HG02870 (cell line): ENCODE results near the gene GRIA4.

Experiments
- ATAC-seq: cut with Tn5 transposase; IDR thresholded peaks from one replicate; pipeline ENCODE4 v1.9.1; 2021; ENCODE audit warnings: mild to moderate bottlenecking, moderate library complexity; ENCODE audit not compliant: unreplicated experiment

GRIA4 gene

GRCh38 chr11:105911454-105911853, 301.6 kb downstream of the GRIA4 start:
- no peak for ATAC-seq

GRCh38 chr11:105912666-105913065, 302.8 kb downstream of the GRIA4 start:
- no peak for ATAC-seq

DNA sequence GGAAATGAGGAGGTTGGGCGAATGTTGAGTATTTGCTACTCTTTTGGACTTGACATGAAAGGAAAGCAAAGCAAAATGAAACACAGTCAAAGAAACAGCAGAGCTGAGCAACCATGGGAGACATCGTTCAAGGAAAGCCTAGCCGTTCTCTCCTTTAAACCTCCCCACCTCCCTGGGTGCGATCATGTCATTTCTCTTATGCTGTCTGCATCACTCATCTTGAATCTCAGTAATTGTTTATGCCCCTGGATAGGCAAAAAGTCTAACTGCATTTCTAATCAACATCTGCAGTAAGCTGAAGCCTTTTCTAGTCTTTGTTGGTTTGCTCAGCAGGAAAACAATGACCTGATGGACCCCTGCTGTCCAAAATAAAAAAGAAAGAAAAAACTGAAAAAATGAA, 305.1 kb downstream of the GRIA4 start:
- no peak for ATAC-seq

DNA sequence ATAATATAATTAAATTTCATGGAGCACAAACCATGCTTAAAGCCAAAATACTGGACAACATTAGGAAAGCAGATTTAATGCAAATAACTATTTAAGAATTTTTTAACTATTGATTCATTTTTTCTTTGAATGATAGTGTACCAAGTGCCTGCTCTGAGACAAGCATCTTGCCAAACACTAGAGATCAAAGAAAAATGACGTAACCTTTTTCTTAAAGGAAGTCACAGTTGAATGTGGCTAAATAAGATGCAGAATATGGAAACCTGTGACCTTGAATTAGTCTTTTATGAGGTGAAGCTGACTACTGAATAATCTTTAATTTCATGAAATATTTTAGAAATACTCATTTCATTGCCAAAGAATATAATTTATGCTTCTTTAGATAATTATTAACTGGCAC, 308.2 kb downstream of the GRIA4 start:
- ATAC-seq = no peak

- no peak for ATAC-seq
These were observed 308.7 kb downstream of the GRIA4 start for GRCh38 chr11:105918600-105918999.

DNA sequence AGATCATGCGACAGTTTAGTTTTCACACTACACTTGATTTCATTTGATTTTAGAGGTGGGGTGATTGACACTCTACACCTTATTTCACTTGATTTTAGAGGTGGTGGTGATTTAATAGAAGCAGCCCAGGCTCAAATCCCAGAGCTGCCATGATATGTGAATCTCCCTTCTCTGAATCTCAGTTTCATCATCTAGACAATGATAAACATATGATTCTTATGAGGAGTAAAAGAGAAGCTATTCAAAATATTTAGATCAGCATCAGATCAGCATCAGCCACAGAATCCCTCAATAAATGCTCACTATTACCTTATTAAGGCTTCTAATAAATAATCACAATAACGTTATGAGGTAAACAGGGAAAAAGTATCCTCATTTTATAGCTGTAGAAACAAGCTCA, 313.4 kb downstream of the GRIA4 start:
- ATAC-seq = no peak

- no peak for ATAC-seq
These were observed 313.9 kb downstream of the GRIA4 start for GRCh38 chr11:105923807-105924206.

DNA sequence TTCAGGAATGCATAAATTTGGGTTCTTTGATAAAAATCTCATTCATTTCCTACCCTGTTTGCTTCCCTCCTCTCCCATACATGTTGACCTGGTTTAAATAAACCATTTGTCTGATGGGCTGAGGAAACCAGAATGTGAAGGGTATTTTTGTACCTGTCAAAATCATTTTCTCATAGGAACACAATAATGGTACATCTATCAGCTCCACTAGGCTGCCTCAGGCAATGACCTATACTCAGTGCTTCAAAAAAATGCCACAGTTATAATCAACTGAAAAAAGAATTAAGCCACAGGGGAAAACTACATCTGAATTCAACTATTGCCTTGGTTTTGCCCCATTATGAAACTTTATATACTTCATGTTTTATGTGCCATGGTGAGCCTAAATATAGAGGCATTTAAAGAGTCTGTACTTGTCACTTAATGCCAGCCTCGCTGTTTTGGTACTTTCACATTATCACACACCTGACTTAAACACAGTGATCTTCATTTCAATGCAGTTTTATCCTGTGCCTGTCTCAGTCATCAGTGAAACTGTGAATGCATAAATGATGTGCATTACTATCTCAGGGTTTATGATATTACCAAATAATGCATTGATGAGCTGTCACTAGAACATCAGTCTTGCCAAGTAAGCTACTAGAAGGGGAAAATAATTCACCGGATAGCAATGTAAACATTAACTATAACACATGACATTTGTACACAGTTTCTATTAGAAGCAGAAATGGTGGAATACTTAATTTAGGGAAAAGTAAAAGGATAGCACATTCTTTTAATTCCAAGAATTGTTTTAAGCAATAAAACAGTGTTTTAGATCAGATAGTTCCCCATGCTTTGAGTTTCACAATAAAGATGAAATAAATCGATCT, 319.4 kb downstream of the GRIA4 start:
- no peak for ATAC-seq

- no peak for ATAC-seq
These were observed 323.8 kb downstream of the GRIA4 start for GRCh38 chr11:105933695-105934094.

GRCh38 chr11:105935791-105936190, 325.9 kb downstream of the GRIA4 start:
- ATAC-seq = no peak

DNA sequence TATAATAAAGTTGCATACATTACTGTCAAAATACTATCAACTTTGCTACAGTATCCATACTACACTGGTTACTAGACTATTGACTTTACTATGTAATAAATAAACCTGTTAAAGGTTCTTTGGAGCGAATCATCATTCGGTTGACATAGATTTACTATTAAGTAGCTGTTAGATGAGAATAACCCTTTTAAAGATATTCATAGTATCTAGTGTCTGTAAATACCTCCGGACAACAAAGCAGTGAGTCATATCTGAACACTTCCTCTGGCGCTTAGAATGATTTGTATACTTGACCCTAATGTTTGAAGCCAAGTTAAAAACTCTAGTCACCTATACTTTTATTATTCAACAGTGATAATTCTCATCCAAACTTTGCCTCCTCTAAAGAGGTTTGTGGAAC, 327.5 kb downstream of the GRIA4 start:
- ATAC-seq = no peak

DNA sequence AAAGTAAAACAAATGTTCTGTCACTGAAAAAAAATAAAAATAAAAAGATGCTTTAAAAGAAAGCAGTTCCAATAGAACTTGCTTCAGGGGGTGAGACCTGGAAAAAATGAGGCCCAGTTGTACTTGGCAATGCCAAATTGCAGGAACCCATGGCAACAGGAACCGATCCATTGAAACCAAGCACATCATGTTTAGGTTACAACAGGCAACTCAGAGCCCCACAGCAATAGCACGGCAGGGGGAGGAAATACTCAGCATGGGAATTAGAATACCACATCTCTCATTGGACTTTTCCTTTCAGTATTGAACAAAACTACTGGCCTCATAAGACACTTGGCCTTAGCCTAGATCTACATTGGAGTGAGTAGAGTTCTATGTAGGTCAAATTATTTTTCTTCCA, 327.9 kb downstream of the GRIA4 start:
- no peak for ATAC-seq

DNA sequence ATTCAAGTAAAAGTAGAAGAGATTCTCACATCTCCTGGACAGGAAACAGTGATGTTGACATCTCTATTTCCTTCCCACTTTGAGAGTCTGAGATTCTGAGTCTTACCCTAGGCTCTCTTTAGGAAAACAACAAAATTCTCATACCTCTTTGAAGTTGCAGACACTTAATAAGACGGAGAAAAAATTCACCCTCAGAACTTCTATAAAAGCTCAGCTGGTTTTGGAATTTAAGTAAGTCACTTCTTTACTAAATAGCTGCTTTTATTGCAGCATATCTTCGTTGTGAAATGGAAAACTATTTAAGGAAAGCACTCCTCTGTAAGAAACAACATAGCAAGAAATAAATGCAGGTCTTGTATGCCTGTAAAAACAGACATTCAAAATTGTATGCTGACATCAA, 333.0 kb downstream of the GRIA4 start:
- no peak for ATAC-seq

DNA sequence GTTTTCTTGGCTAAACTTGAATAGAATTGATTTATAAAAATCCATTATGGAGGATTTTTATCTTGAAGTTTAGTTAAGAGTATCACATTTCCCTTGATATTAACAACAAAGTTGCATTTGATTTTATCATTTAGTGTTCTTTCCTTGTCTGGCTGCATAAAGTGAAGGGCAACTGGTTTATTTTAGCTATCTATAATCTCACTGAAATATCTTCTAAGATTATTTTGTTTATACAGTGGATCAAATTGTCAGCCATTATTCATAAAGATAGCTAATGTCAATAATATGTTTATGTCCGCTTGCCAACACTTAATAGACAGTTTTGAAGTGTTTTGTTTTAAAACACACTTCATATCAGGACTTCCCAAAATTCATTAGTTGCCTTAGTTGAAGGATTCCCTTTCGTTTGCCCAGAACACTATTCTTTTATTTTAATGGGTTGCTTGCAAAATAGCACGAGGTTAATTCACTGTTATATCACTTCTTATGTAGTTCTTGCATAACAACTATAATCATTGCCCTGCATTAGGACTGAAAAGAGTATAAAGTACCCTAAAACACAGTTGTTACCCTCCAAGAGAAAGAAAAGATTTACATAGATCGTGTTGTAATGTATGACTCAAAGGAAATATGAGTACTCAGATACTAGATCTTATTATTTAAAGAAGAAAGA, 339.2 kb downstream of the GRIA4 start:
- no peak for ATAC-seq

DNA sequence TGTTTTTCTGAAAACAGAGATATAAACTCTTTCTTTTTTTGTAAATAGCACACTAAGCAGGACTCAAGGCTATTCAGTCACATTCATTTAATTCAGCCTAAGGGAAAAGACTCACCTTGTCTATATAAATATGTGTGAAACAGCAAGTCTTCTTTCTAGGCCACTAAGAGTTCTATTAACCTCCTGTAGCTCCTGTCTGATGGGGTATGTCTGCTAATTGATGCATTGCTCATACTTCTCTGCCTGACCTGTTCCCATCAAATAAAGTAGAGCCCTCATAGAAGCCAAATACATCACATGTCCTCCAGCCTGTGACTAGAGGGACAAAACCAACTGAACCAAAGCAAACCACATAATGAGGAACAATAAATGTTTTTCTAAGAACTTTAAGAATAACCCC, 344.0 kb downstream of the GRIA4 start:
- ATAC-seq = no peak

DNA sequence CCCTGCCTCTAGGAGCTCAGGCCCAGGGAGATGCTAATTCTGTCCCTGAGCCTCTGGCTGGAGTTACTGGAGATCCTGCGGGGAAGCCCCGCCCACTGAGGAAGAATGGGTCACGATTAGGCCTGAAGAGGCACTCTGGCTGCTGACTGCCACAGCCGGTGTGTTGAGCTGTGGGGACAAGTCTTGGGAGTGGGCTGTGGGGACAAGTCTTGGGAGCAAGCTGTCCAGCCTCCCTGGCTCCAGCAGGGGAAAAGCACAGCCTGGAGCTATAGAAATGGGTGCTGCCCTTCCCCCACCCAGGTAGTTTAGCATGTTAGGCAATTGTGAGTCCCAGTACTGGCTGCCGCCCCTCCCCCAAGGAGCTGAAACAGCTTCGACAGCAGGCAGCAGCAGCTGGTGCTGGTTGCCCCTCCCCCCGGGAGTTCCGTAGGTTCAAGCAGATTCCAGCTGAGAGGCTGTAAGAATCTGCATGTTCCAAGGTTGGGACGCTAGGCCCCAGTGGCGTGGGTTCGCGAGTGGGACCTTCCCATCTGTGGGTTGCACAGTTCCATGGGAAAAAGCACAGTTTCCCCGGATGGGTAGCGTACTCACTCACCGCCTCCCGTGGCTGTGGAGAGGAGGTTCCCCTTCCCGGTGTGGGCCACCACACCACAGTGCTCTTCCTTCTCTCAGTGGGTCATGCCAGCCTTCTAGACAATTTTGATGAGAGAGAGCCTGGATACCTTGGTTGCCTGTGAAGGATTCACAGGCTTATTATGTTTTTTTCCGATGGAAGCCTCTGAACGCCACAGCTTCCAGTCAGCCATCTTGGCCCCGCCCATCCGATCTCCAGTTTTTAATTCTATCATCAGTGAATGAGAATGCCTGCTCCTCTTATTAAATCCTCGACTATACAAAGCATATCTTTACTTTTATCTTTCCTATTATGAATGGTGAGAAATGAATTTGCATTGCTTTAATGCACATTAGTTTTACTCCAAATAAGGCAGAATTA, 350.7 kb downstream of the GRIA4 start:
- ATAC-seq = no peak

DNA sequence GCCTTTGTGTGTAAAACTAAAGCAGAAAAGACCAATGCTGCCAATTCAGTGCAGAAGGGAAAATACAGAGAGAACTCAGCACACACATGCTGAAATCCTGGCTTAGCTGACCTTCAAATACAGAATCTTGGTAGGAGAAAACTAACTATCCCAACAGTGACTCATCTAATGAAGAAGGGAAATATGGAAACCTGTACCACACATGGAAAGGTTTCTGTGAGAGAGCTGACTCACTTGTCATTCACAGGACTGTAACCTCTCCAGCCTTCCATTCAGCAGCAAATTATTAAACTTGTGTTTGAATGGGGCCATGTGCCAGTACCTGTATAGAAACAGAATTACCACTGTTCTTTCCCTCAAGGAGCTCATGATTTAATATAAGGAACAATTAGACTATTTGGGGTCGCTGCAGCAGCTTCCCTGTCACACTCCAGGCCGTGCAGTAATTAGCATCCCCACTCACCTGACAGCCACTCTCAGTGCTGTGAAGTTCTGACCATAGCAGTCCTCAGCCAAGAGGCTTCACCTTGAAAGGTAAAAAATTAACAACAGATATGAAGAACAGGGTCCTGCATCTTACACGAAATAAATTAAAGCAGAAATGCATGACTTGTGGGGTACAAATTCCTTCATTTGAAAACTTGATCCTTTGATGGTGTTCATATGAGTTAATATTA, 358.3 kb downstream of the GRIA4 start:
- no peak for ATAC-seq

GRCh38 chr11:105969756-105970155, 359.9 kb downstream of the GRIA4 start:
- ATAC-seq = no peak

GRCh38 chr11:105975128-105975527, 365.3 kb downstream of the GRIA4 start:
- ATAC-seq = no peak

DNA sequence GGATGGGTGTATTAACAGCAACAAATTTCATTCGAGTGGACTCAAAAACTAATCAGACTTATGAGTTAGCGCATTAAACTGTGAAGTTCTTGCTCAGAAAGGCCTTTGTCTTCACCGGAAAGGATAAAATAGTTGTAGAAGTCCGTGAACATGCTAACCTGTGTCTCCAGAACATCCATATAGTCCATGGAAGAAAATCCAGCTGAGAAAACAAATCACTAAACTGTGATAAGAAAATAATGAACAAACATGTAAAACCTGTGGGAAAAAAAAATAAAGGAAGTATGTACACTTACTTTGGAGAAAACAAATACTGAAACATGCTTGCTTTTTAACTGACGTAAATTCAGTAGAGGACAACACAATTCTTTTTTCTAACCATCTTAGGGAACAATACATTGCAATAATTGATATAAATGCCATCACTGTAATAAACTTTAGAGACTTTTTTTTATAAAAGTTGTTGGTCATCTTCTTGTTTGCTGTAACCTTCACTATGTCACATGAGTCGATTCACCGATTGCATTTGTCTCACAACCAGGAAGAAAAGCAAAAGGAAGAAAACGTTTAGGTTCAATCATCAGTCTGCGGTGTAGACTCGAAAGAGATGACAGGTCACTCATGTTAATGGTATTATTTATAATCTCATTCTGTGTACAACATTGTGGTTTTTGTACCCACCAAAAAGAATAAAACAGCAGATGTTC, 370.3 kb downstream of the GRIA4 start:
- ATAC-seq = no peak
